HEK293 (cell line): Measurements from ENCODE around the gene TBCA.
A peak's percentile ranks its signal among the peaks of the same experiment; 100 is the strongest.

Experiments
- IKZF3 ChIP-seq: fragments of 450-650 bp; IDR thresholded peaks from 2 replicates; pipeline ENCODE4 v1.5.0; 2018; ENCODE audit warnings: missing biosample characterization, mild to moderate bottlenecking, missing genetic modification characterization, moderate library complexity
- OSR2 ChIP-seq: fragments of 450-650 bp; formaldehyde crosslinking; IDR thresholded peaks from 2 replicates; pipeline ENCODE4 v1.5.1; 2016; ENCODE audit warnings: missing biosample characterization, missing genetic modification characterization
- RBAK ChIP-seq: fragments of 450-650 bp; formaldehyde crosslinking; IDR thresholded peaks from 2 replicates; pipeline ENCODE4 v1.5.1; 2016; ENCODE audit warnings: missing biosample characterization, missing genetic modification characterization
- ZBTB1 ChIP-seq: fragments of 450-650 bp; formaldehyde crosslinking; IDR thresholded peaks from 2 replicates; pipeline ENCODE4 v1.5.1; 2016; ENCODE audit warnings: missing biosample characterization, missing genetic modification characterization
- ZBTB17 ChIP-seq: fragments of 450-650 bp; formaldehyde crosslinking; IDR thresholded peaks from 2 replicates; pipeline ENCODE4 v1.5.1; 2016; ENCODE audit warnings: missing biosample characterization, missing genetic modification characterization
- ZNF214 ChIP-seq: fragments of 450-650 bp; formaldehyde crosslinking; IDR thresholded peaks from 2 replicates; pipeline ENCODE4 v1.5.1; 2017; ENCODE audit warnings: missing biosample characterization, mild to moderate bottlenecking, missing genetic modification characterization, borderline replicate concordance
- ZNF23 ChIP-seq: fragments of 450-650 bp; formaldehyde crosslinking; IDR thresholded peaks from 2 replicates; pipeline ENCODE4 v1.5.1; 2016; ENCODE audit warnings: missing biosample characterization, missing genetic modification characterization, borderline replicate concordance
- ZNF354C ChIP-seq: fragments of 450-650 bp; formaldehyde crosslinking; IDR thresholded peaks from 2 replicates; pipeline ENCODE4 v1.5.1; 2016; ENCODE audit warnings: missing biosample characterization, missing genetic modification characterization, low read depth, borderline replicate concordance
- ZNF394 ChIP-seq: fragments of 450-650 bp; formaldehyde crosslinking; IDR thresholded peaks from 2 replicates; pipeline ENCODE4 v1.5.1; 2016; ENCODE audit warnings: missing biosample characterization, missing genetic modification characterization, mild to moderate bottlenecking, moderate library complexity, borderline replicate concordance
- ZNF501 ChIP-seq: fragments of 450-650 bp; formaldehyde crosslinking; IDR thresholded peaks from 2 replicates; pipeline ENCODE4 v1.5.1; 2016; ENCODE audit warnings: missing biosample characterization, missing genetic modification characterization
- ZNF510 ChIP-seq: fragments of 450-650 bp; formaldehyde crosslinking; IDR thresholded peaks from 2 replicates; pipeline ENCODE4 v1.5.1; 2018; ENCODE audit warnings: mild to moderate bottlenecking, missing genetic modification characterization, missing biosample characterization; ENCODE audit not compliant: insufficient replicate concordance
- ZNF548 ChIP-seq: fragments of 450-650 bp; formaldehyde crosslinking; IDR thresholded peaks from 2 replicates; pipeline ENCODE4 v1.5.1; 2016; ENCODE audit warnings: missing biosample characterization, missing genetic modification characterization
- ZNF561 ChIP-seq: fragments of 450-650 bp; IDR thresholded peaks from 2 replicates; pipeline ENCODE4 v1.5.1; 2018; ENCODE audit warnings: missing biosample characterization, missing genetic modification characterization, borderline replicate concordance
- ZNF600 ChIP-seq: fragments of 450-650 bp; formaldehyde crosslinking; IDR thresholded peaks from 2 replicates; pipeline ENCODE4 v1.5.1; 2016; ENCODE audit warnings: missing biosample characterization, missing genetic modification characterization
- ZNF623 ChIP-seq: fragments of 450-650 bp; formaldehyde crosslinking; IDR thresholded peaks from 2 replicates; pipeline ENCODE4 v1.5.1; 2016; ENCODE audit warnings: missing biosample characterization, missing genetic modification characterization
- ZNF624 ChIP-seq: fragments of 450-650 bp; formaldehyde crosslinking; IDR thresholded peaks from 2 replicates; pipeline ENCODE4 v1.5.1; 2017; ENCODE audit warnings: missing biosample characterization, missing genetic modification characterization
- ZNF660 ChIP-seq: fragments of 450-650 bp; IDR thresholded peaks from 2 replicates; pipeline ENCODE4 v1.5.1; 2018; ENCODE audit warnings: missing biosample characterization, mild to moderate bottlenecking, missing genetic modification characterization
- TF ChIP-seq, protein P1 (sequence below): fragments of 450-650 bp; formaldehyde crosslinking; IDR thresholded peaks from 2 replicates; pipeline ENCODE4 v1.5.1; 2016; ENCODE audit warnings: missing biosample characterization, missing genetic modification characterization
- TF ChIP-seq, protein P2 (sequence below): fragments of 450-650 bp; formaldehyde crosslinking; IDR thresholded peaks from 2 replicates; pipeline ENCODE4 v1.5.1; 2016; ENCODE audit warnings: missing biosample characterization, missing genetic modification characterization
- TF ChIP-seq, protein P3 (sequence below): fragments of 450-650 bp; formaldehyde crosslinking; optimal IDR thresholded peaks from 2 replicates; pipeline ENCODE3; 2016; ENCODE audit warnings: missing biosample characterization, mild to moderate bottlenecking, missing genetic modification characterization
- TF ChIP-seq, protein P4 (sequence below): sonication (generic); formaldehyde crosslinking; IDR thresholded peaks from 2 replicates; pipeline ENCODE4 v1.8.1; 2022; ENCODE audit warnings: mild to moderate bottlenecking, moderate library complexity, missing genetic modification reagents
- TF ChIP-seq, protein P5 (sequence below): fragments of 450-650 bp; formaldehyde crosslinking; IDR thresholded peaks from 2 replicates; pipeline ENCODE4 v1.5.0; 2017; ENCODE audit warnings: missing biosample characterization, missing genetic modification characterization, borderline replicate concordance
- TF ChIP-seq, protein P6 (sequence below): fragments of 450-650 bp; formaldehyde crosslinking; IDR thresholded peaks from 2 replicates; pipeline ENCODE4 v1.5.1; 2016; ENCODE audit warnings: missing biosample characterization, missing genetic modification characterization
- TF ChIP-seq, protein P7 (sequence below): fragments of 450-650 bp; formaldehyde crosslinking; IDR thresholded peaks from 2 replicates; pipeline ENCODE4 v1.5.1; 2017; ENCODE audit warnings: missing biosample characterization, missing genetic modification characterization
- TF ChIP-seq, protein P8 (sequence below): fragments of 450-650 bp; formaldehyde crosslinking; IDR thresholded peaks from 2 replicates; pipeline ENCODE4 v1.5.1; 2016; ENCODE audit warnings: missing biosample characterization, missing genetic modification characterization

The TBCA gene

DNA sequence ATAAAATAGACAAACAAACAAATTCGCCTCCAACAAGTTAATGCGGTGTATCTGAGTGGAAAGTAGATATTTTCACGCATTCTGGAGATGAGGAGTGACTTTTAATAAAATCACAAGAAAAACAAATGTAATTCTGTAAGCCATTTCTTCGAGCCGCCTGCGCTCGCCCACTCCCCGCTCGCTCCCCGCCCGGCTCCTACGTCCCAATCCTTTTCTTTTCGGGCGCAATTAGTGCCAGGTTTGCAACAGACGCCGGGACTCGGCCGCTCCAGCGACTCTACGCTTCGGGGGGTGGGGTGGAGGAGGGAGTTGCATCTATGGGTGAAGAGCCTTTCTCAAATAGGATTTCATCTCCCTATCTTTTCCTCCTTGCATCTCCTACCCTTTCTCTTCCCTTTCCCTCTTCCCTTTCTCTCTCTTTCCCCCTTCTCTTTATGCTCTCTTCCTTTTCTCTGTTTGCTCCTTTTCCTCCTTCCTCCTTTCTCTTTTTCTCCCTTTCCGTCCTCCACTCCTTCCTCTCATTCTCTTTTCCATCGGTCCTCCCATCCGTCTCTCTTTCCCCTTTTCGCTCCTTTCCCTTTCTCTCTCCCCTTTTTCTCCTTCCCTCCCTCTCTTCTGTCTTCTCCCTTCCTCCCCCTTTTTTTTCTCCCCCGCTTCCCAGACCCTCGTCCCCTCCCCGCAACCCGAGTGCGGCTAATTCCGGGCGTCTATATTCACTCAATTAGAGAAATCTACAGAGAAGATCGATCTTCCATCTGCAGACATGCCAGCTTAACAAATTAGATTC is 131.6 kb downstream of the TBCA start (continued):
- TF ChIP-seq, protein P1, sequence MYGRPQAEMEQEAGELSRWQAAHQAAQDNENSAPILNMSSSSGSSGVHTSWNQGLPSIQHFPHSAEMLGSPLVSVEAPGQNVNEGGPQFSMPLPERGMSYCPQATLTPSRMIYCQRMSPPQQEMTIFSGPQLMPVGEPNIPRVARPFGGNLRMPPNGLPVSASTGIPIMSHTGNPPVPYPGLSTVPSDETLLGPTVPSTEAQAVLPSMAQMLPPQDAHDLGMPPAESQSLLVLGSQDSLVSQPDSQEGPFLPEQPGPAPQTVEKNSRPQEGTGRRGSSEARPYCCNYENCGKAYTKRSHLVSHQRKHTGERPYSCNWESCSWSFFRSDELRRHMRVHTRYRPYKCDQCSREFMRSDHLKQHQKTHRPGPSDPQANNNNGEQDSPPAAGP (tag by site-specific recombination), result 0 out of 2 replicates have a peak, but pooled peaks have one; percentile 31
- no peak for TF ChIP-seq ZNF561 (tag by site-specific recombination)
- peak; percentile 87 for TF ChIP-seq ZNF501 (tag by site-specific recombination)
- TF ChIP-seq ZNF354C (tag by site-specific recombination), result no peak
- TF ChIP-seq, protein P2, sequence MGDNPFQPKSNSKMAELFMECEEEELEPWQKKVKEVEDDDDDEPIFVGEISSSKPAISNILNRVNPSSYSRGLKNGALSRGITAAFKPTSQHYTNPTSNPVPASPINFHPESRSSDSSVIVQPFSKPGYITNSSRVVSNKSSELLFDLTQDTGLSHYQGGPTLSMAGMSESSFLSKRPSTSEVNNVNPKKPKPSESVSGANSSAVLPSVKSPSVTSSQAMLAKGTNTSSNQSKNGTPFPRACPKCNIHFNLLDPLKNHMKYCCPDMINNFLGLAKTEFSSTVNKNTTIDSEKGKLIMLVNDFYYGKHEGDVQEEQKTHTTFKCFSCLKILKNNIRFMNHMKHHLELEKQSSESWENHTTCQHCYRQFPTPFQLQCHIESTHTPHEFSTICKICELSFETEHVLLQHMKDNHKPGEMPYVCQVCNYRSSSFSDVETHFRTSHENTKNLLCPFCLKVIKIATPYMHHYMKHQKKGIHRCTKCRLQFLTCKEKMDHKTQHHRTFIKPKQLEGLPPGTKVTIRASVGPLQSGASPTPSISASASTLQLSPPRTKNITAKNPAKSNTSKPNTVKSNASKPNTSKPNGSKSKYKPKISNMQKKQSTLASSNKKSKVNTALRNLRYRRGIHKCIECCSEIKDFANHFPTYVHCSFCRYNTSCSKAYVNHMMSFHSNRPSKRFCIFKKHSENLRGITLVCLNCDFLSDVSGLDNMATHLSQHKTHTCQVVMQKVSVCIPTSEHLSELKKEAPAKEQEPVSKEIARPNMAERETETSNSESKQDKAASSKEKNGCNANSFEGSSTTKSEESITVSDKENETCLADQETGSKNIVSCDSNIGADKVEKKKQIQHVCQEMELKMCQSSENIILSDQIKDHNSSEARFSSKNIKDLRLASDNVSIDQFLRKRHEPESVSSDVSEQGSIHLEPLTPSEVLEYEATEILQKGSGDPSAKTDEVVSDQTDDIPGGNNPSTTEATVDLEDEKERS (tag by site-specific recombination), result no peak
- TF ChIP-seq, protein P3, sequence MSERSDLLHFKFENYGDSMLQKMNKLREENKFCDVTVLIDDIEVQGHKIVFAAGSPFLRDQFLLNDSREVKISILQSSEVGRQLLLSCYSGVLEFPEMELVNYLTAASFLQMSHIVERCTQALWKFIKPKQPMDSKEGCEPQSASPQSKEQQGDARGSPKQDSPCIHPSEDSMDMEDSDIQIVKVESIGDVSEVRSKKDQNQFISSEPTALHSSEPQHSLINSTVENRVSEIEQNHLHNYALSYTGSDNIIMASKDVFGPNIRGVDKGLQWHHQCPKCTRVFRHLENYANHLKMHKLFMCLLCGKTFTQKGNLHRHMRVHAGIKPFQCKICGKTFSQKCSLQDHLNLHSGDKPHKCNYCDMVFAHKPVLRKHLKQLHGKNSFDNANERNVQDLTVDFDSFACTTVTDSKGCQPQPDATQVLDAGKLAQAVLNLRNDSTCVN (tag by site-specific recombination), result no peak
- TF ChIP-seq ZBTB17, result peak; percentile 99
- TF ChIP-seq ZNF548 (tag by site-specific recombination), result no peak
- no peak for TF ChIP-seq IKZF3 (tag by site-specific recombination)
- no peak for TF ChIP-seq OSR2 (tag by site-specific recombination)
- no peak for TF ChIP-seq ZNF623 (tag by site-specific recombination)
- TF ChIP-seq, protein P4, sequence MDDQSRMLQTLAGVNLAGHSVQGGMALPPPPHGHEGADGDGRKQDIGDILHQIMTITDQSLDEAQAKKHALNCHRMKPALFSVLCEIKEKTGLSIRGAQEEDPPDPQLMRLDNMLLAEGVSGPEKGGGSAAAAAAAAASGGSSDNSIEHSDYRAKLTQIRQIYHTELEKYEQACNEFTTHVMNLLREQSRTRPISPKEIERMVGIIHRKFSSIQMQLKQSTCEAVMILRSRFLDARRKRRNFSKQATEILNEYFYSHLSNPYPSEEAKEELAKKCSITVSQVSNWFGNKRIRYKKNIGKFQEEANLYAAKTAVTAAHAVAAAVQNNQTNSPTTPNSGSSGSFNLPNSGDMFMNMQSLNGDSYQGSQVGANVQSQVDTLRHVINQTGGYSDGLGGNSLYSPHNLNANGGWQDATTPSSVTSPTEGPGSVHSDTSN, result no peak
- TF ChIP-seq, protein P5, sequence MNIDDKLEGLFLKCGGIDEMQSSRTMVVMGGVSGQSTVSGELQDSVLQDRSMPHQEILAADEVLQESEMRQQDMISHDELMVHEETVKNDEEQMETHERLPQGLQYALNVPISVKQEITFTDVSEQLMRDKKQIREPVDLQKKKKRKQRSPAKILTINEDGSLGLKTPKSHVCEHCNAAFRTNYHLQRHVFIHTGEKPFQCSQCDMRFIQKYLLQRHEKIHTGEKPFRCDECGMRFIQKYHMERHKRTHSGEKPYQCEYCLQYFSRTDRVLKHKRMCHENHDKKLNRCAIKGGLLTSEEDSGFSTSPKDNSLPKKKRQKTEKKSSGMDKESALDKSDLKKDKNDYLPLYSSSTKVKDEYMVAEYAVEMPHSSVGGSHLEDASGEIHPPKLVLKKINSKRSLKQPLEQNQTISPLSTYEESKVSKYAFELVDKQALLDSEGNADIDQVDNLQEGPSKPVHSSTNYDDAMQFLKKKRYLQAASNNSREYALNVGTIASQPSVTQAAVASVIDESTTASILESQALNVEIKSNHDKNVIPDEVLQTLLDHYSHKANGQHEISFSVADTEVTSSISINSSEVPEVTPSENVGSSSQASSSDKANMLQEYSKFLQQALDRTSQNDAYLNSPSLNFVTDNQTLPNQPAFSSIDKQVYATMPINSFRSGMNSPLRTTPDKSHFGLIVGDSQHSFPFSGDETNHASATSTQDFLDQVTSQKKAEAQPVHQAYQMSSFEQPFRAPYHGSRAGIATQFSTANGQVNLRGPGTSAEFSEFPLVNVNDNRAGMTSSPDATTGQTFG (tag by site-specific recombination), result no peak
- TF ChIP-seq ZNF624 (tag by site-specific recombination), result peak; percentile 88
- TF ChIP-seq ZNF214 (tag by site-specific recombination), result no peak
- TF ChIP-seq, protein P6, sequence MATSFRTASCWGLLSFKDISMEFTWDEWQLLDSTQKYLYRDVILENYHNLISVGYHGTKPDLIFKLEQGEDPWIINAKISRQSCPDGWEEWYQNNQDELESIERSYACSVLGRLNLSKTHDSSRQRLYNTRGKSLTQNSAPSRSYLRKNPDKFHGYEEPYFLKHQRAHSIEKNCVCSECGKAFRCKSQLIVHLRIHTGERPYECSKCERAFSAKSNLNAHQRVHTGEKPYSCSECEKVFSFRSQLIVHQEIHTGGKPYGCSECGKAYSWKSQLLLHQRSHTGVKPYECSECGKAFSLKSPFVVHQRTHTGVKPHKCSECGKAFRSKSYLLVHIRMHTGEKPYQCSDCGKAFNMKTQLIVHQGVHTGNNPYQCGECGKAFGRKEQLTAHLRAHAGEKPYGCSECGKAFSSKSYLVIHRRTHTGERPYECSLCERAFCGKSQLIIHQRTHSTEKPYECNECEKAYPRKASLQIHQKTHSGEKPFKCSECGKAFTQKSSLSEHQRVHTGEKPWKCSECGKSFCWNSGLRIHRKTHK (tag by site-specific recombination), result no peak
- no peak for TF ChIP-seq RBAK (tag by site-specific recombination)
- TF ChIP-seq, protein P7, sequence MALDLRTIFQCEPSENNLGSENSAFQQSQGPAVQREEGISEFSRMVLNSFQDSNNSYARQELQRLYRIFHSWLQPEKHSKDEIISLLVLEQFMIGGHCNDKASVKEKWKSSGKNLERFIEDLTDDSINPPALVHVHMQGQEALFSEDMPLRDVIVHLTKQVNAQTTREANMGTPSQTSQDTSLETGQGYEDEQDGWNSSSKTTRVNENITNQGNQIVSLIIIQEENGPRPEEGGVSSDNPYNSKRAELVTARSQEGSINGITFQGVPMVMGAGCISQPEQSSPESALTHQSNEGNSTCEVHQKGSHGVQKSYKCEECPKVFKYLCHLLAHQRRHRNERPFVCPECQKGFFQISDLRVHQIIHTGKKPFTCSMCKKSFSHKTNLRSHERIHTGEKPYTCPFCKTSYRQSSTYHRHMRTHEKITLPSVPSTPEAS (tag by site-specific recombination), result peak; percentile 66
- TF ChIP-seq ZNF510 (tag by site-specific recombination), result no peak
- TF ChIP-seq ZNF600 (tag by site-specific recombination), result peak; percentile 62; the same call in 1 of the 2 replicates
- TF ChIP-seq, protein P8, sequence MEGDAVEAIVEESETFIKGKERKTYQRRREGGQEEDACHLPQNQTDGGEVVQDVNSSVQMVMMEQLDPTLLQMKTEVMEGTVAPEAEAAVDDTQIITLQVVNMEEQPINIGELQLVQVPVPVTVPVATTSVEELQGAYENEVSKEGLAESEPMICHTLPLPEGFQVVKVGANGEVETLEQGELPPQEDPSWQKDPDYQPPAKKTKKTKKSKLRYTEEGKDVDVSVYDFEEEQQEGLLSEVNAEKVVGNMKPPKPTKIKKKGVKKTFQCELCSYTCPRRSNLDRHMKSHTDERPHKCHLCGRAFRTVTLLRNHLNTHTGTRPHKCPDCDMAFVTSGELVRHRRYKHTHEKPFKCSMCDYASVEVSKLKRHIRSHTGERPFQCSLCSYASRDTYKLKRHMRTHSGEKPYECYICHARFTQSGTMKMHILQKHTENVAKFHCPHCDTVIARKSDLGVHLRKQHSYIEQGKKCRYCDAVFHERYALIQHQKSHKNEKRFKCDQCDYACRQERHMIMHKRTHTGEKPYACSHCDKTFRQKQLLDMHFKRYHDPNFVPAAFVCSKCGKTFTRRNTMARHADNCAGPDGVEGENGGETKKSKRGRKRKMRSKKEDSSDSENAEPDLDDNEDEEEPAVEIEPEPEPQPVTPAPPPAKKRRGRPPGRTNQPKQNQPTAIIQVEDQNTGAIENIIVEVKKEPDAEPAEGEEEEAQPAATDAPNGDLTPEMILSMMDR (tag by site-specific recombination), result no peak
- TF ChIP-seq ZNF394 (tag by site-specific recombination), result peak; percentile 47; the same call in 1 of the 2 replicates
- TF ChIP-seq ZNF660 (tag by site-specific recombination), result no peak
- no peak for TF ChIP-seq ZNF23
- 0 out of 2 replicates have a peak, but pooled peaks have one; percentile 54 for TF ChIP-seq ZBTB1 (tag by site-specific recombination)
